ENCODE measurements around the gene GAK.

The GAK gene

DNA sequence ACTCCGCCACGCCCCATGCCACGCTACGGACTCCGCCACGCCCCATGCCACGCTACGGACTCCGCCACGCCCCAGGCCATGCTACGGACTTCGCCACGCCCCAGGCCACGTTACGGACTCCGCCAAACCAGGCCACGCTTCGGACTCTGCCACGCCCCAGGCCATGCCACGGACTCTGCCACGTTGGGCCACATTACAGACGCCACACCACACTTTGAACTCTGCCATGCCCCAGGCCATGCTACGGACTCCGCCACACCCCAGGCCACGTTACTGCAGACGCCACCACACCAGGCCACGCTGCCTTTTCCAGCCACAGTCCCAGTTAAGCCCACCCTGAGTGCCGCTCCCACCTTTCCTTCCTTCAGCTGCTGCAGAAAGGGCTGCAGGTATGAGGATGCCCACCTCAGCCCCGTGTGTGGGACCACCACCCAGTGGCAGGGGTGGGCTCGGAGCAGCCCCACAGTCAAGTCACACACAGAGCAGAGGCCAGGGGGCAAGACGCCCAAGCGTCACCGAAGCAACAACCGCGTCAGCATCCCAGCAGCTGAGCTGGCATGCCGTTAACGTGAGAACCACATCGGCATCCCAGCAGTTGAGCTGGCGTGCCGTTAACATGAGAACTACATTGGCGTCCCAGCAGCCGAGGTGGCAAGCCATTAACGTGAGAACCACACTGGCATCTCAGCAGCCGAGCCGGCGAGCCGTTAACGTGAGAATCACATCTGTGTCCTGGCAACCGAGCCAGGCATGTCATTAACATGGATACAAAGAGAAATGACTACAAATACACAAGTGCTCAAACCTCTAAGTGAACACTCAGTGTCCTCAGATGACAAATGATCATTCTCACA, 26.4 kb downstream of the GAK start:
- TF ChIP-seq CTCF (IDR thresholded peaks at IDR 0.05), result no peak

DNA sequence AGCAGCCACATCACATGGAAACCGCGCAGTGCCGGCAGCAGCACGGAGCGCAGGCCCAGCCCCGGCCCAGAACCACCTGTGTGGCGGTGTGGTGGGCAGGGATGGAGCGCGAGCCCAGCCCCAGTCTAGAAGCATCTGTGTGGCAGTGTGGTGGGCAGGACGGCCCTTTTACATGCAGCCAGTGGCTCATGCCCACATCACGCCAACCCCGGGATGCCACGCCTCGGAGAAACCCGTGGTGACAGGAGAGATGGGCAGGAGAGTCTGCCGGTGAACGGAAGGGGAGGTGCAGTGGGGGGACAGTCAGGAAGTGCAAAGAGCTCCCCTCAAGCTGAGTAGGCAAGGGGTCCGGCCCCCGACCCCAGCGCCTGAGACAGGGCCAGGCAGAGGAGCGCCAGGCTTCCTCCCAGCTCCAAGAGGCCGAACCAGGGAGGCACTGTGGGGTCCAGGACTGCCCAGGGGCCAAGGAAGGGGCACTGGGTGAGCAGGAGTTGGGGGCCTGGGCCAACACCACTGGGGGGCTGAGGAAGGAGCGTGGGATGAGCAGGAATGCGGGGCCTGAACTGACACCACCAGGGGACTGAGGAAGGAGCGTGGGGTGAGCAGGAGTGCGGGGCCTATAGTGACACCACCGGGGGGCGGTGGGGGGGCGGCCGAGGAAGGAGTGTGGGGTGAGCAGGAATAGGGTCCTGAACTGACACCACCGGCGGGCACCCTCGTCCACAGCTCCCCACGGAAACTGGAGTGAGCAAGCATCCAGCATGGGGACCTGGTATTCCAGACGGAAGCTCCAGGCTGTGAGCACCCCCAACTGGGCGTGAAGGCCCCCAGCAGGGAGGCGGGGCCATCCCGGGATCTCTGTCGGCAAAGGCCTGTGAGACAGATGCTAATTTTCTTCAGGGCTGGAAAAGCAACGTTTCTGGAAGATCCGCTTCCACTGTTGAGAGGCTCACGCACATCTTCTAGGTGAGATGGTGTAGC, 28.8 kb downstream of the GAK start:
- TF ChIP-seq CTCF (IDR thresholded peaks at IDR 0.05), result no peak

- no peak for TF ChIP-seq CTCF (IDR thresholded peaks at IDR 0.05)
These were observed 30.8 kb downstream of the GAK start for GRCh38 chr4:901192-901910.

DNA sequence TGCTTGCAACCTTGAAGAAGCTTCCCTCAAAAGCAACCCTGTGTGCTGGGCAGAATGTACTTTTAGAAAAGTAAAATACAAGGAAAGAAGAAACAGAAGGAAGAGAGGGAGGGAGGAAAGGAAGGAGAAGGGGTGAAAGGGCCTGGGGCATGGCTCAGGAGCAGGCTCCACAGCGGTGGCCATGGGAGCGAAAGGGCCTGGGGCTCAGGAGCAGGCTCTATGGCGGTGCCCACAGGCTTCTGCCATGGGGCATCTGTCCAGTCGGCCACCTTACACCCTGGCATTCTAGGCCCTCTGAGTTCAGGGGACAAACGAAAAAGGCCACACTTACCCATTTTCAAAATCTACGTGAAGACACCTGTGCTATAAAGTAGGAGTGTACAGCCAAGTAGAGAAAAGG, 31.4 kb downstream of the GAK start:
- TF ChIP-seq CTCF (IDR thresholded peaks at IDR 0.05), result no peak

DNA sequence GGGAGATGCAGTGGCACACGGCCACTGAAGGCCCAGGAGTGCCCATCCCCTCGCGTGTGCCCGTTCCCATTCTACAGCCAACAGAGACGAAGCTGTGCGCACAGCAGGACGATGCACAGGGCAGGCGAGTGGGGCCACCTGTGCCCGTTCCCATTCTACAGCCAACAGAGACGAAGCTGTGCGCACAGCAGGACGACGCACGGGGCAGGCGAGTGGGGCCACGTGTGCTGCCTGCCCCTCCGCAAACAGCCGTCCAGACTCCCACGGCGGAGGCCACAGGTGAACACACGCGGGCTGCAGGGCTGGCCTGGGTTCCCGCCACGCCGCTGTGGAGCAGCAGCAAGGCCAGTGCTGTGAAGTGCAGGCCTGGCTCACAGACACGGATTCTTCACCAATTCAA, 32.0 kb downstream of the GAK start:
- TF ChIP-seq CTCF (IDR thresholded peaks at IDR 0.05), result no peak

DNA sequence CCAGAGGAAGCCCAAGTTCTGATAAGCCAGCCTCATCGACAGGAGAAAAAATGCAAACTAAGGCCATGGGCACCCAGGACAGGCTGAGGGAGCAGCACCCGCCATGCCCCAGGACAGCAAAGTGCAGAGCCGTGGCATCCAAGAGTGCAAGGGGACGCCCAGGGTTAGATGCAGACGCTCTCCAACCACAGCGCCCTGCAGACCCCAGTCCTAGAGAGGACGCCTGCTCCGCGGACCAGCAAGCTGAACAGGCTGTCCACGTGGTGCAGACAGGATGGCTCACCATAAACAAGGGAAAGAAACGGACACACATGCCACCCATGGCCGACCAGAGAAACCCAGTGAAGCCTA, 32.6 kb downstream of the GAK start:
- TF ChIP-seq CTCF (IDR thresholded peaks at IDR 0.05), result no peak

DNA sequence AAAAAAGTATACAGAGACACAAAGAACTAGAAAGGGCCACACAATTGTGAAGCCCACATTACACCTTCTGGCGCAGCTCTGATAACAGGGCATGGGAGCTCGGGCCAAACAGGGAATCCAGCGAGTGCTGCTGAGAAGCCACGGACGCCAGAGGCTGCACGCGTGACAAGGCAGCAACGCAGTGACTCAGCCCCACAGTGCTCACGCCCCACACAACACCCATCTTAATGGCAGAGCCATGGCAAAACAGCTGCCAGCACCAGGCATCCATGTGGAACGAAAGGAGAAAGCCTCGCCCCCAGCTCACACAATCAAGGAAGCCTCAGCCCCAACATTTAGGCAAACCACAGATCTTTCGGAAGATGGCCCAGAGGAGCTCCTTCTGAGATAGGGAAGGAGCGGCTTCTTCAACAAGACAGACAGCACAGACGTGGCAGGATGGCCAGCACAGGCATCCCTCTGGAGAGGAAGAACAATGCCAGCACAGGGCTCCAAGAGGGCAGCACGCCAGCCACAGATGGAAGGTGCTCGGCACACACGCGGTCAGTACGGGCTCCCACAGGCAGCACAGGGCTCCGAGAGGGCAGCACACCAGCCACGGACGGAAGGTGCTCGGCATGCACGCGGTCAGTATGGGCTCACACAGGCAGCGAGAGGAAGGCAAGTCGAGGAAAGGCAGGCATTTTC, 33.1 kb downstream of the GAK start:
- no peak for TF ChIP-seq CTCF (IDR thresholded peaks at IDR 0.05)

Data from LNCAP (cell line).